MCF 10A (cell line): ENCODE data around the gene LMF2. TPM values are rescaled to one million over a fixed set of nuclear protein-coding genes. Genes with fewer than 3 reads are reported as not detected.
A peak's percentile ranks its signal among the peaks of the same experiment; 100 is the strongest.

ENCODE experiments used
- Bru-seq: library from RNA; stranded (reverse); fragments of 400-500 nt; gene quantifications from one replicate; lab custom pipeline; 2021; lab: Mats Ljungman, UMichigan
- BruChase-seq, 2 experiments: library from RNA; stranded (reverse); fragments of 400-500 nt; gene quantifications; one replicate each; lab custom pipeline; 2021; lab: Mats Ljungman, UMichigan
- BruUV-seq: library from RNA; stranded (reverse); fragments of 400-500 nt; replicated peaks from 2 replicates; lab custom pipeline; 2021; lab: Mats Ljungman, UMichigan
- CTCF ChIA-PET: fragments of 300-600 bp; sonication (Branson Sonifier 250); formaldehyde crosslinking; extraction: SDS; loops from one replicate; lab custom pipeline; 2021; ENCODE audit warnings: antibody characterized with exemption, inconsistent platforms; lab: Yijun Ruan, JAX
- POLR2A ChIA-PET: fragments of 300-600, 350-650 bp; sonication (Branson Sonifier 250); formaldehyde crosslinking; extraction: SDS; loops from one replicate; lab custom pipeline; 2020; ENCODE audit warnings: antibody characterized with exemption, inconsistent platforms; lab: Yijun Ruan, JAX
- DNase-seq: peaks from one replicate; pipeline ENCODE4 v3.0.0-alpha.2; 2018; ENCODE audit not compliant: unreplicated experiment
- H3K27ac Mint-ChIP-seq: one replicate; pipeline ENCODE4 v1.8.0; 2022; ENCODE audit warnings: mild to moderate bottlenecking, low read depth, mixed read lengths; ENCODE audit not compliant: unreplicated experiment
- H3K27me3 Mint-ChIP-seq: one replicate; pipeline ENCODE4 v1.8.0; 2022; ENCODE audit warnings: mixed read lengths; ENCODE audit not compliant: insufficient read depth, unreplicated experiment
- H3K36me3 Mint-ChIP-seq: one replicate; pipeline ENCODE4 v1.8.0; 2022; ENCODE audit warnings: mild to moderate bottlenecking, moderate library complexity, mixed read lengths; ENCODE audit not compliant: insufficient read depth, unreplicated experiment
- H3K4me1 Mint-ChIP-seq: one replicate; pipeline ENCODE4 v1.8.0; 2022; ENCODE audit warnings: mixed read lengths; ENCODE audit not compliant: insufficient read depth, unreplicated experiment
- H3K4me3 Mint-ChIP-seq: one replicate; pipeline ENCODE4 v1.8.0; 2022; ENCODE audit warnings: mild to moderate bottlenecking, moderate library complexity, mixed read lengths; ENCODE audit not compliant: unreplicated experiment
- H3K9me3 Mint-ChIP-seq: one replicate; pipeline ENCODE4 v1.8.0; 2022; ENCODE audit warnings: mixed read lengths; ENCODE audit not compliant: unreplicated experiment
- intact Hi-C: fragments of 100-400 bp; cut with micrococcal nuclease; formaldehyde crosslinking; loops from 2 replicates; pipeline ENCODE4 v1.14.1; 2022
- long read RNA-seq: library from polyadenylated mRNA; stranded (forward); transcript quantifications from one replicate; pipeline ENCODE4 v2.0.0, GENCODE V29; 2022
- total RNA-seq: library from RNA; stranded (reverse); gene quantifications from 2 replicates; pipeline ENCODE4 v1.2.3, GENCODE V29; 2022
- TF ChIP-seq, protein P1 (sequence below): fragments of 200-600 bp; IDR thresholded peaks from one replicate; pipeline ENCODE4 v1.8.0; 2022; ENCODE audit warnings: antibody characterized with exemption, mild to moderate bottlenecking; ENCODE audit not compliant: unreplicated experiment

The LMF2 gene, protein sequence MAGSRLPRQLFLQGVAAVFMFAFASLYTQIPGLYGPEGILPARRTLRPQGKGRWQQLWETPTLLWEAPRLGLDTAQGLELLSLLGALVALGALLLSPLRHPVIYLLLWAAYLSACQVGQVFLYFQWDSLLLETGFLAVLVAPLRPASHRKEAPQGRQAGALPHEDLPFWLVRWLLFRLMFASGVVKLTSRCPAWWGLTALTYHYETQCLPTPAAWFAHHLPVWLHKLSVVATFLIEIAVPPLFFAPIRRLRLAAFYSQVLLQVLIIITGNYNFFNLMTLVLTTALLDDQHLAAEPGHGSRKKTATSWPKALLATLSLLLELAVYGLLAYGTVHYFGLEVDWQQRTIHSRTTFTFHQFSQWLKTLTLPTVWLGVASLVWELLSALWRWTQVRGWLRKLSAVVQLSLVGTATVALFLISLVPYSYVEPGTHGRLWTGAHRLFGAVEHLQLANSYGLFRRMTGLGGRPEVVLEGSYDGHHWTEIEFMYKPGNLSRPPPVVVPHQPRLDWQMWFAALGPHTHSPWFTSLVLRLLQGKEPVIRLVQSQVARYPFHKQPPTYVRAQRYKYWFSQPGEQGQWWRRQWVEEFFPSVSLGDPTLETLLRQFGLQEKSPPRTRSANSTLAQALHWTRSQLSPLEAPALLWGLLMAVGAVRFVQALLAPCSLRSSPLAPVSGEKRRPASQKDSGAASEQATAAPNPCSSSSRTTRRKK
- total RNA-seq: 49.4 and 50.9 TPM in 2 replicates
- Bru-seq, nascent RNA: percentile 45 among the genes with signal in this experiment
- percentile 73 among the genes with signal in this experiment for BruChase-seq, experiment 1, labeled RNA remaining after a 6-hour chase
- BruChase-seq, experiment 2, labeled RNA remaining after a 2-hour chase: percentile 61 among the genes with signal in this experiment
- long read RNA-seq, transcript LMF2-202 (14 exons, 2,582 nt): major isoform, 93 of 168 reads
- long read RNA-seq, partial matches to known transcripts: 49 of 168 reads
- long read RNA-seq, other reads (novel, unspliced or antisense): 26 of 168 reads

DNA sequence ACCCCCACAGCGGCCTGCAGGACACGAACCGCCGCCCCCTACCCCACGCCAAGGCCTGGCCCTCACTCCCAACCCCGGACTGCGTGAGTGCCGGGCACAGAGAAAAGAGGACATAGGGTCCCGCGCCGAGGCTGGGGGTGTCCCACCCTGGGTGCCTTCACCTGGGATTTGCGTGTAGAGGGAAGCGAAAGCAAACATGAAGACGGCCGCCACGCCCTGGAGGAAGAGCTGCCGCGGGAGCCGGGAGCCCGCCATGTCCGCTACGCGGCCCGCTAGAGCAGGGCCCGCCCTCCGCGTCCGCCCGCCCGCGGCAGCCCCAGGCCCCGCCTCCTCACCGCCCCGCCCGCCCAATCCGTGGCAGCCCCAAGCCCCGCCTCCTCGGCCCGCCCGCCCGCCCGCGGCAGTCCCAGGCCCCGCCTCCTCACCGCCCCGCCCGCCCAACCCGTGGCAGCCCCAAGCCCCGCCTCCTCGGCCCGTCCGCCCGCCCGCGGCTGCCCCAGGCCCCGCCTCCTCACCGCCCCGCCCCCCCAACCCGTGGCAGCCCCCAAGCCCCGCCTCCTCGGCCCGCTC is at the start of gene LMF2:
Gene LMF2 (minus strand): TSS at position 282 of the 570 bp plus-strand sequence. CDS start 27 bp downstream, at position 255.
- Mint-ChIP-seq H3K27ac (peak within 1 kb of the TSS; percentile 93), H3K36me3 (peaks cover 13% of the 10 kb centered on the region), H3K4me1 (peaks cover 12% of the 10 kb centered on the region), H3K4me3 (peak within 1 kb of the TSS; percentile 92), H3K27me3 (no peaks in the 10 kb centered on the region), H3K9me3 (no peaks in the 10 kb centered on the region)
- ChIA-PET POLR2A (interaction anchor here (0.6 to 6.3 kb wide), 17 partner anchors 9 to 265 kb away, joined by 3 to 113 read pairs (median 4); partner anchors contain the start of genes ARSA, CHKB, SCO2 and SYCE3), CTCF (interaction anchor here (0.6 to 1.4 kb wide), 3 partner anchors 32 to 114 kb away, joined by 3 to 5 read pairs (median 3); no protein-coding TSS in a partner anchor)
- TF ChIP-seq, protein P1, sequence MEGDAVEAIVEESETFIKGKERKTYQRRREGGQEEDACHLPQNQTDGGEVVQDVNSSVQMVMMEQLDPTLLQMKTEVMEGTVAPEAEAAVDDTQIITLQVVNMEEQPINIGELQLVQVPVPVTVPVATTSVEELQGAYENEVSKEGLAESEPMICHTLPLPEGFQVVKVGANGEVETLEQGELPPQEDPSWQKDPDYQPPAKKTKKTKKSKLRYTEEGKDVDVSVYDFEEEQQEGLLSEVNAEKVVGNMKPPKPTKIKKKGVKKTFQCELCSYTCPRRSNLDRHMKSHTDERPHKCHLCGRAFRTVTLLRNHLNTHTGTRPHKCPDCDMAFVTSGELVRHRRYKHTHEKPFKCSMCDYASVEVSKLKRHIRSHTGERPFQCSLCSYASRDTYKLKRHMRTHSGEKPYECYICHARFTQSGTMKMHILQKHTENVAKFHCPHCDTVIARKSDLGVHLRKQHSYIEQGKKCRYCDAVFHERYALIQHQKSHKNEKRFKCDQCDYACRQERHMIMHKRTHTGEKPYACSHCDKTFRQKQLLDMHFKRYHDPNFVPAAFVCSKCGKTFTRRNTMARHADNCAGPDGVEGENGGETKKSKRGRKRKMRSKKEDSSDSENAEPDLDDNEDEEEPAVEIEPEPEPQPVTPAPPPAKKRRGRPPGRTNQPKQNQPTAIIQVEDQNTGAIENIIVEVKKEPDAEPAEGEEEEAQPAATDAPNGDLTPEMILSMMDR: no peak
- no TSS peak for BruUV-seq
- intact Hi-C loops: loop anchor here (5.0 kb wide), 1 partner anchor 115 kb away; no protein-coding TSS in a partner anchor
- DNase-seq: no peak

DNA sequence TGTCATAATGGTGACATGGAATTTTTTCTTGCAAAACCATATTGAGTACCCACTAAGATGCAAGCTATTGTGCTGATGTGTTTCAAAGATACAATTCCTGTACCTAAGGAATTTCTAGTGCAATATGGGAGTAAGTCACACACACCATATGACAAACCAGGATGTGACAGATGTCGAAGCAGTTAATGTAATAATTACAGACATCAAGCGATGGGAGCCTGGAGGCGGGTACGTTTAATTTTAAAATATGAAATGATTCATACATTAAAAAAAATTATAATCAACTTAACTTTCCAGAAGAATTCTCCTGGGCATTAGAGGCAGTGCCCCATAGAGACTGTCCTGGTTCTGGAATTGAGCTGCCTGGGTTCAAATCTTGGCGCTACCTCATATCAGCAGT is 49.2 kb upstream of the LMF2 start:
- no peak overlapping the region for H3K27ac Mint-ChIP-seq
- H3K27me3 Mint-ChIP-seq: no peaks in the 10 kb centered on the region
- H3K4me3 Mint-ChIP-seq: no peak overlapping the region
- intact Hi-C loops: no loop called here
- no TSS peak for BruUV-seq
- peaks cover 14% of the 10 kb centered on the region for H3K4me1 Mint-ChIP-seq
- DNase-seq: no peak
- CTCF ChIA-PET: interaction anchor here (1.0 kb wide), 2 partner anchors 9 to 67 kb away, joined by 3 to 4 read pairs; no protein-coding TSS in a partner anchor
- no peaks in the 10 kb centered on the region for H3K9me3 Mint-ChIP-seq
- POLR2A ChIA-PET: interaction anchor here (0.9 to 1.5 kb wide), 2 partner anchors 17 to 31 kb away, joined by 7 to 13 read pairs; partner anchors contain the start of gene SCO2
- H3K36me3 Mint-ChIP-seq: no peaks in the 10 kb centered on the region
- TF ChIP-seq, protein P1: no peak

DNA sequence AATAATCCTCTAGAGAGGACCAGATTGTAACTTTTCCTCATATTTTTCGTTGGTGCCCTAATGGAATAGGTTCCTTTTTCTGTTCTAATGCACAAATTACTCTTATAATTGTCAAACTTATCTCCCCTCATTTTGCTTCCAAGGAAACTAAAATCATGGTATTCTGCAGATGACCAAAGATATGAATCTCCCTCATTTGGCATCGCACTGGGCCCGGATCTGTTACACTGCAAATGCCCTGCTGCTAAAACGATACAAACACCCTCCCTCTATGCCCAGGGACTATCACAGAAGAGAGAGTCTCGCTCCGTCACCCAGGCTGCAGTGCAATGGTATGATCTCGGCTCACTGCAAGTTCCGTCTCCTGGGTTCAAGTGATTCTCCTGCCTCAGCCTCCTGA is 45.8 kb upstream of the LMF2 start:
- ChIA-PET CTCF (interaction anchor here (0.8 kb wide), 1 partner anchor 10 kb away, joined by 3 read pairs; no protein-coding TSS in a partner anchor), POLR2A (interaction anchor here (1.2 kb wide), 1 partner anchor 13 kb away, joined by 3 read pairs; no protein-coding TSS in a partner anchor)
- TF ChIP-seq, protein P1: no peak
- H3K4me1 Mint-ChIP-seq: no peaks in the 10 kb centered on the region
- intact Hi-C loops: no loop called here
- no peak overlapping the region for H3K4me3 Mint-ChIP-seq
- no peaks in the 10 kb centered on the region for H3K27me3 Mint-ChIP-seq
- H3K36me3 Mint-ChIP-seq: no peaks in the 10 kb centered on the region
- H3K27ac Mint-ChIP-seq: no peak overlapping the region
- no TSS peak for BruUV-seq
- no peaks in the 10 kb centered on the region for H3K9me3 Mint-ChIP-seq
- DNase-seq: no peak
